ENCODE measurements around the gene LMO7.

The LMO7 gene

DNA sequence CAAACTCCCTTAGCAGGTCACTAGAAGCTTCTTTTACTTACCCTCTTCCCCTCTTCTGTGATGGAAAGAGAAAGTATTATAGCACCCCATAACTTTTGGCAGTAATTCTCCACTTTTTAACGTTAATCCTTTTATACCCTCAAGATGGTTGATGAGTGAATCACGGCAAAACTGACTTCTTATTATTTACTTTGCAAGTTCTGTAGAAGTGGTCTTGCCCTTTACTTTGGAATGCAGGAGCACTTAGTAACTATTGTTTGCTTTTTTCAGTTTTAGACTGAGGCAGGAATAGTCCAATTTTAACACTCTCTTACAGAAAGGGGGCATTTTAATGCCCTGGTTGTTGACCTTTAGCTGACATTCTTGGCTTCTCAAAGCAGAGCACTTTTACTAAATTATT, 260.1 kb downstream of the LMO7 start:
- DNase-seq (ENCODE audit: low read depth): no peak

DNA sequence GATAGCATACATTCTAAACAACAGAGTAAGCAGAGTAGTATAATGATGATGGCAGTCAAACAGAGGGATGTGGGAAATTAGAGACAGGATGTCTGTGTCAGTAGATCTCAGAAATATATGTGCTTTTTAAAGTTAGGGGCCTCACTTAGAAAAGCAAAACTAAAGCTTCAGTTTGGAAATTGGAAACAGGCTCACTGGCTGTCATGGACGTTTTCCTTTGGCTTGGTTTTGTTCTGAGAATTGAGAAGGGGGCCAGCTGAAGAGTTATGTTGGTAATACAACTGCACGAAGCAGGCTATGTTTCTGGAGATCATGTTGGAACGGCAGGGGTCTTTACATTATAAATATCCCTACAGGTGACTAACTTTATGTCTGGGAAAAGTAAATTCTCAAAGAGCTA, 261.3 kb downstream of the LMO7 start:
- DNase-seq (ENCODE audit: low read depth): no peak

DNA sequence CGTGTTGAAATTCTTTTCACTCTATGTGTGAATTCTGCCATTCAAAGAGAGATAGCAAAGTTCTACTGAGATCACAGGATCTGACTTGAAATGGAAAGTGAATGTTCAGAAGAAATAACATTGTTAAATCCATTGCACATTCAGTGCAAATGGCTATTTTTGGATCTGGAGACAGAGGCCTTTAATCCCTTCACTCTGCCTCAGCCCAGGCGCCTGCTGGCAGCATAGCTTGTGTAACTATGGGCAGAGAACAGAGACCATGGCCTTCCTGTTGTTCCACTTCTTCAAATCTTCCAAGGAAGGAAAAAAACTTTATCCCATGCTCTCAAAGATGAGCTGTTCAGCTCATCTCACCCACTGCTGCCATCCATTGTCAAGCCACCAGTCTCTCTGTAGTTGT, 265.4 kb downstream of the LMO7 start:
- DNase-seq (ENCODE audit: low read depth): no peak

DNA sequence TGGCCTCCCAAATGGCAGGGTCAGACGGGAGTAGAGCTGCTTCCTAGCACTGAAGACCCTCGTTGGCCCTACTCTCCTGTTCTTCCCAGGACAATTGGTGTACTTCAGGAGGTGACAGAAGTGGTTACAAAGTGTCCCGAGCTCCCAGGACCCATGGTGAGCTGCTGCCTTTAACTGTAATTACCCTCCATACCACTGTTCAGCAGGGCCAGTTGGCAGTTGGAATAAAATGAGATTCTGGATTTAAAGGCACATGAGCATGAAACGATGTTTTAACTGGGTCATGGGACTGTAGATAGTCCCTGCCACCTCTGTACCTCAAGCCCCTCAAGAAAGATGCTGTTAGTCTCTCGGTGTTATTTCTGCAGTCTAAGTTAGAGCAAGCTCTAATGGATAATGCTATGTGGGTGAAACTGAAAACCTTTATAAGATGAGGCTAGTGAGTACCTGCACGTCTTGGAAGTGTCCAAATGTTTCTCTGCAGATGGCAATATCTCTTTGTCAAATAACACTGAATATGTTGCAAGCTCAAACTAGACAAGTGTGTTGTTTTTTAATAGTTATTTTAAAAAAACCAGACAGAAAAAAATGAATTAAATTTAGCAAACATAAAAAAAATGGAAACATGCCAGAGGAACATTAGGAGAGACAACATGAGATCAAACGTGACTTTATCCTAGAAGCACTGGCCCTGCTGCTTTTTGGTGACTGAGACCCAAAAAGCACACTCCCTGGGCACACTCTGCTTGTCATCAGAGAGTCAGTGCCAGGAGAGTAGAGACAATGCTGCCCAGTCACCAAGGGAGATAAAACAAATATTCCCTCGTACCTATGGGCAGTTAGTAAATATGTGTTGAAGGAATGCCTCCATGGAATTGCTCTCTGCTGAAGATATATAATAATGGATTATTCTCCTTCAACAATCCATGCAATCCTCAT, 266.3 kb downstream of the LMO7 start:
- no peak for DNase-seq (ENCODE audit: low read depth)

DNA sequence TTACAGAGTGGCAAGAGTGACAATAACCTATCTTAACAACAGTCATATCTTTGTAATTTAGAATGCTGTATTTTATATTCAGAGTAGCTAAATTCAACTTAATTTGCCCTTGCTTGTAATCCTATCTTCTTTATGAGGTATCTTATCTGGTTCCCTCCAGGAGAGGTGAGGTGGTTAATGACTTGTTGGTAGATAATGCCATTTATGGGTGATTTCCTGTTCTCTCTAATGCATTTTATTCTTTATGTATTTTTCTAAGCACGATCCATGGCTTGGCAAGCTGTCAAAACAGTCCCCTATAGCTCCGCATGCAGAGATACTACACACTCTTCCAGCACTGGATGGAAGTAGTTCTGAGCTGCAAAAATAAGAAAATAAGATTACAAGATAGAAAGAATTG, 267.9 kb downstream of the LMO7 start:
- DNase-seq (ENCODE audit: low read depth): no peak

DNA sequence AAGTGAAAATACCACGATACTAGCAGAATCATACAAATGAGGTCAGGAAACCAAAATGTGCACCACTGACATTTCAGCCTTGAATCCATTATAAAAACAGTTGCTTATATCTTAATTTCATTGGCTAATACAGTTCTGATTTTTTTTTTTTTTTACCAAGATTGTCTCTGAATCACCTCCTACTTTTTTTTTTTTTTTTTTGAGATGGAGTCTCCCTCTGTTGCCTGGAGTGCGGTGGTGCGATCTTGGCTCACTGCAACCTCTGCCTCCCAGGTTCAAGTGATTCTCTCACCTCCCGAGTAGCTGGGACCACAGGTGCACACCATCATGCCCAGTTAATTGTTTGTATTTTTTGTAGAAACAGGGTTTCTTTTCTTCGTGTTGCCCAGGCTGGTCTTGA, 270.2 kb downstream of the LMO7 start:
- DNase-seq (ENCODE audit: low read depth): no peak

DNA sequence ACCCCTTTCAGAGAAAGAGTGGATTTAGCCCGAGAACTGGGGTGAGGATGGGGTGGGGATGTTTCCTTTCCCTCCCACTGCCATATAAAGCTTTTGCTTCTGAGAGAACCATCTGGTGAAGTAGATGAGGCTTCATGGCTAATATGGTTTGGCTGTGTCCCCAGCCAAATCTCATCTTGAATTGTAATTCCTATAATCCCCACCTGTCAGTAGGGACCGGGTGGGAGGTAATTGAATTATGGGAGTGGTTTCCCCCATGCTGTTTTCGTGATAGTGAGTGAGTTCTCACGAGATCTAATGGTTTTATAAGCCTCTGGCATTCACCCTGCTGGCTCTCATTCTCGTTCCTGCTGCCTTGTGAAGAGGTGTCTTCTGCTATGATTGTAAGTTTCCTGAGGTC, 270.9 kb downstream of the LMO7 start:
- no peak for DNase-seq (ENCODE audit: low read depth)

DNA sequence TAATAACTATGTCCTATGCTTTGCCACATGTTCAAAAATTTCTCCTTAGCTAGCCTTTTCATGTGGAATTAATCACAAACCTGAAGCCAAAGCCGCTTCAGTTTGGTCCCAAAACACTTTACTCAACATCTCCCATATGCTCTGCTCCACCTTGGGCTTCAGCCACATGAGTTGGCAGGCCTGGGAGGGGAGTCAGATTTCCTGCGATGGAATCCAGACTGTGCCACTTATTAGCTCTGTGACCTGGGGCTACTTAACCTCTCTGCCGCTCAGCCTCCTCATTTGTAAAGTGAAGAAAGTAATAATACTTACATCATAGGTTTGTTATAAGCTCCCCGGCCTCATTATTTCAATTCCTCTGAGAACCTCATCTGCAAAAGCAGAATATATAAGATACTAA, 272.0 kb downstream of the LMO7 start:
- DNase-seq (ENCODE audit: low read depth): no peak

All from activated T-cell treated with anti-CD3 and anti-CD28 coated beads for 48 hours (primary cell).